HL-60 (cell line): ENCODE measurements around the gene RNF169.

Source experiments
- DNase-seq, 2 experiments: peaks; one replicate each; pipeline ENCODE4 v3.0.0-alpha.2; 2010 to 2020; ENCODE audit warnings: low read depth in 1 of 2, low spot score in 1 of 2
- H3K27ac ChIP-seq: fragments of 250-450 bp; sonication (Bioruptor Pico); replicated peaks from 2 replicates; pipeline ENCODE4 v1.5.1; 2020; ENCODE audit warnings: mild to moderate bottlenecking, moderate library complexity
- H3K27me3 ChIP-seq: fragments of 250-450 bp; sonication (Bioruptor Pico); 2 replicates; pipeline ENCODE4 v1.5.1; 2021; ENCODE audit warnings: mild to moderate bottlenecking, moderate library complexity; ENCODE audit not compliant: insufficient read depth, poor library complexity, severe bottlenecking
- H3K4me3 ChIP-seq: replicated peaks from 2 replicates; pipeline ENCODE4 v1.5.1; 2011; ENCODE audit warnings: mild to moderate bottlenecking, control low read depth, low read length; ENCODE audit not compliant: insufficient read depth
- CTCF ChIP-seq: IDR thresholded peaks from one replicate; pipeline ENCODE4 v1.5.1; 2011; ENCODE audit warnings: low read length, control low read depth, inconsistent platforms; ENCODE audit not compliant: insufficient read depth
- GABPA ChIP-seq: IDR thresholded peaks from 2 replicates; pipeline ENCODE4 v1.6.1; 2012; ENCODE audit warnings: low read depth
- POLR2AphosphoS5 ChIP-seq: IDR thresholded peaks from 2 replicates; pipeline ENCODE4 v1.6.1; 2012; ENCODE audit warnings: low read depth
- SPI1 ChIP-seq: IDR thresholded peaks from 2 replicates; pipeline ENCODE4 v1.6.1; 2012; ENCODE audit warnings: low read depth, mild to moderate bottlenecking, borderline replicate concordance
- TF ChIP-seq, protein P1 (sequence below): IDR thresholded peaks from 2 replicates; pipeline ENCODE4 v1.6.1; 2012; ENCODE audit warnings: low read depth; ENCODE audit not compliant: insufficient replicate concordance

The RNF169 gene

DNA sequence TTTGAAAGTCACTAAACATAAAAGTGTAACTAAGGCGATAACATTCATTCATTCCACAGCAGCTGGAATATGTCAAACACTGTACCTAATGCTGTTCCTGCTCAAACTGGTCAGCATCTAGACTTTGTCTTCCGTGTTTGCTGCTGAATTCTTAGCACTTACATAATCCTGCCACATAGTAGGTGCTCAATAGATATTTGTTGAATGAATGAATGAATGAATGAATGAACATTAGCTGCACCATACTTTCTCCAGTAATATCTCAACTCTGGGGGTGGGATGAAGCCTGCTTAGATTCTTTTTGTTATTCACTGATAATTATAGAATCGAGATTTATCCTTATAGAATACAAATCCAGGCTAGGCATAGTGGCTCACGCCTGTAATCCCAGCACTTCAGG, 6.6 kb upstream of the RNF169 start:
- DNase-seq = no peak
- Histone ChIP-seq H3K27me3 (no peaks in the 10 kb centered on the region), H3K4me3 (no peak overlapping the region), H3K27ac (no peak overlapping the region)
- TF ChIP-seq GABPA = no peak
- TF ChIP-seq, protein P1, sequence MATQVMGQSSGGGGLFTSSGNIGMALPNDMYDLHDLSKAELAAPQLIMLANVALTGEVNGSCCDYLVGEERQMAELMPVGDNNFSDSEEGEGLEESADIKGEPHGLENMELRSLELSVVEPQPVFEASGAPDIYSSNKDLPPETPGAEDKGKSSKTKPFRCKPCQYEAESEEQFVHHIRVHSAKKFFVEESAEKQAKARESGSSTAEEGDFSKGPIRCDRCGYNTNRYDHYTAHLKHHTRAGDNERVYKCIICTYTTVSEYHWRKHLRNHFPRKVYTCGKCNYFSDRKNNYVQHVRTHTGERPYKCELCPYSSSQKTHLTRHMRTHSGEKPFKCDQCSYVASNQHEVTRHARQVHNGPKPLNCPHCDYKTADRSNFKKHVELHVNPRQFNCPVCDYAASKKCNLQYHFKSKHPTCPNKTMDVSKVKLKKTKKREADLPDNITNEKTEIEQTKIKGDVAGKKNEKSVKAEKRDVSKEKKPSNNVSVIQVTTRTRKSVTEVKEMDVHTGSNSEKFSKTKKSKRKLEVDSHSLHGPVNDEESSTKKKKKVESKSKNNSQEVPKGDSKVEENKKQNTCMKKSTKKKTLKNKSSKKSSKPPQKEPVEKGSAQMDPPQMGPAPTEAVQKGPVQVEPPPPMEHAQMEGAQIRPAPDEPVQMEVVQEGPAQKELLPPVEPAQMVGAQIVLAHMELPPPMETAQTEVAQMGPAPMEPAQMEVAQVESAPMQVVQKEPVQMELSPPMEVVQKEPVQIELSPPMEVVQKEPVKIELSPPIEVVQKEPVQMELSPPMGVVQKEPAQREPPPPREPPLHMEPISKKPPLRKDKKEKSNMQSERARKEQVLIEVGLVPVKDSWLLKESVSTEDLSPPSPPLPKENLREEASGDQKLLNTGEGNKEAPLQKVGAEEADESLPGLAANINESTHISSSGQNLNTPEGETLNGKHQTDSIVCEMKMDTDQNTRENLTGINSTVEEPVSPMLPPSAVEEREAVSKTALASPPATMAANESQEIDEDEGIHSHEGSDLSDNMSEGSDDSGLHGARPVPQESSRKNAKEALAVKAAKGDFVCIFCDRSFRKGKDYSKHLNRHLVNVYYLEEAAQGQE = no peak
- no peak for TF ChIP-seq SPI1
- TF ChIP-seq POLR2AphosphoS5 = no peak
- no peak for TF ChIP-seq CTCF

GRCh38 chr11:74743640-74744039, 5.0 kb upstream of the RNF169 start:
- no peak for DNase-seq
- TF ChIP-seq POLR2AphosphoS5 = no peak
- no peak for TF ChIP-seq SPI1
- TF ChIP-seq CTCF = no peak
- TF ChIP-seq, protein P1 = no peak
- TF ChIP-seq GABPA = no peak
- Histone ChIP-seq H3K27ac (no peak overlapping the region), H3K4me3 (no peak overlapping the region), H3K27me3 (no peaks in the 10 kb centered on the region)

GRCh38 chr11:74744277-74744676, 4.4 kb upstream of the RNF169 start:
- no peak overlapping the region for H3K27ac ChIP-seq
- no peak for TF ChIP-seq POLR2AphosphoS5
- no peak for TF ChIP-seq SPI1
- TF ChIP-seq, protein P1 = no peak
- no peak for TF ChIP-seq CTCF
- TF ChIP-seq GABPA = no peak
- no peak overlapping the region for H3K4me3 ChIP-seq
- DNase-seq = no peak
- H3K27me3 ChIP-seq = no peaks in the 10 kb centered on the region
